B cell (primary cell): Measurements from ENCODE around the gene CNTN4.

Source experiments
- EZH2 ChIP-seq: IDR thresholded peaks from 2 replicates; pipeline ENCODE4 v1.6.1; 2012; ENCODE audit warnings: borderline replicate concordance, low read depth, mild to moderate bottlenecking, moderate library complexity, low read length; ENCODE audit not compliant: insufficient read depth, poor library complexity, severe bottlenecking
- TF ChIP-seq, protein P1 (sequence below): fragments of 200-600 bp; IDR thresholded peaks from one replicate; pipeline ENCODE4 v1.8.0; 2022; ENCODE audit warnings: antibody characterized with exemption, mild to moderate bottlenecking

DNA sequence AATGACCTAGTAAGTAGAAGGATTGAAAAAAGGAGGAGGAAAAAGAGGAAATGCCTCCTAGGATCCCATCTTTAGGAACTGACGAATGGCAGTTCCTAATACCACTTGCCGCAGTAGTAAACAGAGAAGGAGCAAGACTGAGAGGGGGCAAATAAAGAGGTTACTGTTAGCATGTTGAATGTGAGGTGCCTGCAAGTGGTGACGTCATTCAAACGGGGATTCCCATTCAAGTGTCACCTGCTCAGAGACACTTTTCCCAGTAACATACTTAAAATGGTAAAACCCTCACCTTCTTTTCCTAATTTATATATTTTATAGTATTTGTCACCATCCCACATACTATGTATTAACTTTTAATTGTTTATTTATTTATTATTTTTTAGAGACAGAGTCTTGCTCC is 832.6 kb downstream of the CNTN4 start:
- TF ChIP-seq, protein P1, sequence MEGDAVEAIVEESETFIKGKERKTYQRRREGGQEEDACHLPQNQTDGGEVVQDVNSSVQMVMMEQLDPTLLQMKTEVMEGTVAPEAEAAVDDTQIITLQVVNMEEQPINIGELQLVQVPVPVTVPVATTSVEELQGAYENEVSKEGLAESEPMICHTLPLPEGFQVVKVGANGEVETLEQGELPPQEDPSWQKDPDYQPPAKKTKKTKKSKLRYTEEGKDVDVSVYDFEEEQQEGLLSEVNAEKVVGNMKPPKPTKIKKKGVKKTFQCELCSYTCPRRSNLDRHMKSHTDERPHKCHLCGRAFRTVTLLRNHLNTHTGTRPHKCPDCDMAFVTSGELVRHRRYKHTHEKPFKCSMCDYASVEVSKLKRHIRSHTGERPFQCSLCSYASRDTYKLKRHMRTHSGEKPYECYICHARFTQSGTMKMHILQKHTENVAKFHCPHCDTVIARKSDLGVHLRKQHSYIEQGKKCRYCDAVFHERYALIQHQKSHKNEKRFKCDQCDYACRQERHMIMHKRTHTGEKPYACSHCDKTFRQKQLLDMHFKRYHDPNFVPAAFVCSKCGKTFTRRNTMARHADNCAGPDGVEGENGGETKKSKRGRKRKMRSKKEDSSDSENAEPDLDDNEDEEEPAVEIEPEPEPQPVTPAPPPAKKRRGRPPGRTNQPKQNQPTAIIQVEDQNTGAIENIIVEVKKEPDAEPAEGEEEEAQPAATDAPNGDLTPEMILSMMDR, result no peak
- TF ChIP-seq EZH2, result no peak
